ENCODE measurements around the gene GALNT11.
"Not testable (repeated sequence)": the region's sequence is repeated elsewhere in the genome, so short reads cannot be mapped to it uniquely, and the experiment has no call there.

GALNT11 gene

DNA sequence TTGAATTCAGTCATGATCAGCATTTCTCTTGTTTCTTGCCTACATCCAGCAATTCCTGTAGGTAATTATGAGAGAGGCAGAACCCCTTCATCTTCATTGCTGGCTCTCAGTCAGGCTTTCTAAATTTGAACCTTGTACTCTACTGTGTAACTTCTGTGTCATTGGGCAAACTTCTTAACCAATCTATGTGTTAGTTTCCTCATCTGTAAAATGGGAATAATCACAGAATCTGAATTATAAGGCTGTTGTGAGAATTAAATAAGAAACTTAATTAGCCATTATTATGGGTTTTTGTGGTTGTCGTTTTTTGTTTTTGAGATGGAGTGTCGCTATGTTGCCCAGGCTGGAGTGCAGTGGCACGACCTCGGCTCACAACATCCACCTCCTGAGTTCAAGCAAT lies 11.5 kb upstream of the GALNT11 start:
- DNase-seq (ENCODE audit: low read depth in 1 of 2, low spot score in 1 of 2) = no peak
- Histone ChIP-seq H3K4me3 (replicated peaks; ENCODE audit: insufficient read depth, low read length) (no peak overlapping the region), H3K27ac (replicated peaks) (no peak overlapping the region), H3K27me3 (ENCODE audit: insufficient read depth, poor library complexity, severe bottlenecking) (no peaks in the 10 kb centered on the region)
- TF ChIP-seq, protein P1, sequence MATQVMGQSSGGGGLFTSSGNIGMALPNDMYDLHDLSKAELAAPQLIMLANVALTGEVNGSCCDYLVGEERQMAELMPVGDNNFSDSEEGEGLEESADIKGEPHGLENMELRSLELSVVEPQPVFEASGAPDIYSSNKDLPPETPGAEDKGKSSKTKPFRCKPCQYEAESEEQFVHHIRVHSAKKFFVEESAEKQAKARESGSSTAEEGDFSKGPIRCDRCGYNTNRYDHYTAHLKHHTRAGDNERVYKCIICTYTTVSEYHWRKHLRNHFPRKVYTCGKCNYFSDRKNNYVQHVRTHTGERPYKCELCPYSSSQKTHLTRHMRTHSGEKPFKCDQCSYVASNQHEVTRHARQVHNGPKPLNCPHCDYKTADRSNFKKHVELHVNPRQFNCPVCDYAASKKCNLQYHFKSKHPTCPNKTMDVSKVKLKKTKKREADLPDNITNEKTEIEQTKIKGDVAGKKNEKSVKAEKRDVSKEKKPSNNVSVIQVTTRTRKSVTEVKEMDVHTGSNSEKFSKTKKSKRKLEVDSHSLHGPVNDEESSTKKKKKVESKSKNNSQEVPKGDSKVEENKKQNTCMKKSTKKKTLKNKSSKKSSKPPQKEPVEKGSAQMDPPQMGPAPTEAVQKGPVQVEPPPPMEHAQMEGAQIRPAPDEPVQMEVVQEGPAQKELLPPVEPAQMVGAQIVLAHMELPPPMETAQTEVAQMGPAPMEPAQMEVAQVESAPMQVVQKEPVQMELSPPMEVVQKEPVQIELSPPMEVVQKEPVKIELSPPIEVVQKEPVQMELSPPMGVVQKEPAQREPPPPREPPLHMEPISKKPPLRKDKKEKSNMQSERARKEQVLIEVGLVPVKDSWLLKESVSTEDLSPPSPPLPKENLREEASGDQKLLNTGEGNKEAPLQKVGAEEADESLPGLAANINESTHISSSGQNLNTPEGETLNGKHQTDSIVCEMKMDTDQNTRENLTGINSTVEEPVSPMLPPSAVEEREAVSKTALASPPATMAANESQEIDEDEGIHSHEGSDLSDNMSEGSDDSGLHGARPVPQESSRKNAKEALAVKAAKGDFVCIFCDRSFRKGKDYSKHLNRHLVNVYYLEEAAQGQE (IDR thresholded peaks at IDR 0.05; ENCODE audit: insufficient replicate concordance, low read depth) = no peak

DNA sequence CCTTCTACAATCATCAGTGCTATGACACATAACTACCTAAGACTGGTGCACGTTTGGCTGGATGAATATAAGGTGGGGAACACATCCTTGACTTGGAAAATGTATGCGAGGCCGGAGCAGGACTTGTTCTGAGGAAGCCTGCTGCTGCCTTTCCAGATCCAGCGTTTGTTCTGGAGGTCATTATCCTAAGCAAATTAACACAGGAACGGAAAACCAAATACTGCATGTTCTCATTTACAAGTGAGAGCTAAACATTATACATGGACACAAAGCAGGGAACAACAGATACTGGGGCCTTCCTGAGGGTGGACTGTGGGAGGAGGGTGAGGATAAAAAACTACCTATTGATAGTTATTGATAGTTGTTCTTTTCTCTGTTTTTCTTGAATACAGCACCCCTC lies 10.8 kb upstream of the GALNT11 start:
- DNase-seq (ENCODE audit: low read depth in 1 of 2, low spot score in 1 of 2) = no peak
- Histone ChIP-seq H3K27me3 (ENCODE audit: insufficient read depth, poor library complexity, severe bottlenecking) (no peaks in the 10 kb centered on the region), H3K27ac (replicated peaks) (no peak overlapping the region), H3K4me3 (replicated peaks; ENCODE audit: insufficient read depth, low read length) (no peak overlapping the region)
- TF ChIP-seq GABPA (IDR thresholded peaks at IDR 0.05; ENCODE audit: low read depth) (no peak), SPI1 (IDR thresholded peaks at IDR 0.05; ENCODE audit: borderline replicate concordance, low read depth) (no peak)
- TF ChIP-seq, protein P2, sequence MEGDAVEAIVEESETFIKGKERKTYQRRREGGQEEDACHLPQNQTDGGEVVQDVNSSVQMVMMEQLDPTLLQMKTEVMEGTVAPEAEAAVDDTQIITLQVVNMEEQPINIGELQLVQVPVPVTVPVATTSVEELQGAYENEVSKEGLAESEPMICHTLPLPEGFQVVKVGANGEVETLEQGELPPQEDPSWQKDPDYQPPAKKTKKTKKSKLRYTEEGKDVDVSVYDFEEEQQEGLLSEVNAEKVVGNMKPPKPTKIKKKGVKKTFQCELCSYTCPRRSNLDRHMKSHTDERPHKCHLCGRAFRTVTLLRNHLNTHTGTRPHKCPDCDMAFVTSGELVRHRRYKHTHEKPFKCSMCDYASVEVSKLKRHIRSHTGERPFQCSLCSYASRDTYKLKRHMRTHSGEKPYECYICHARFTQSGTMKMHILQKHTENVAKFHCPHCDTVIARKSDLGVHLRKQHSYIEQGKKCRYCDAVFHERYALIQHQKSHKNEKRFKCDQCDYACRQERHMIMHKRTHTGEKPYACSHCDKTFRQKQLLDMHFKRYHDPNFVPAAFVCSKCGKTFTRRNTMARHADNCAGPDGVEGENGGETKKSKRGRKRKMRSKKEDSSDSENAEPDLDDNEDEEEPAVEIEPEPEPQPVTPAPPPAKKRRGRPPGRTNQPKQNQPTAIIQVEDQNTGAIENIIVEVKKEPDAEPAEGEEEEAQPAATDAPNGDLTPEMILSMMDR (IDR thresholded peaks at IDR 0.05; ENCODE audit: insufficient read depth, low read length) = no peak
- TF ChIP-seq, protein P1 (IDR thresholded peaks at IDR 0.05; ENCODE audit: insufficient replicate concordance, low read depth) = no peak

DNA sequence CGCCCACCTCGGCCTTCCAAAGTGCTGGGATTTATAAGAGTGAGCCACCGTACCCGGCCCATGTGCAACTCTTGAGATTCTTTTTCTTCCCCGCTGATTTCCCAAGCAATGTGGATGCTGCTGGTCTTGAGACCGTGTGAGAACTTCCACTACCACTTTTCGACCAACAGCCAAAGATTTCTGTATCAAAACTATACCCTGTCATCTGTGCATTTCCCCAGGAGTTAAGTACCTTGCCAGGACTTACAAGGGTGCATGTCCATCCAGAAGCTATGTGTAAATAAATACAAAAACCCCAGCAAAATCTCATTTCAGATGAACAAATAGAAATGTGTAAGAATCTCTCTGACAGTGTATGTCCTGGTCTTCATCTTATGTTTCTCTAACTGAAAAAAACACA lies 9.9 kb upstream of the GALNT11 start:
- TF ChIP-seq SPI1 (IDR thresholded peaks at IDR 0.05; ENCODE audit: borderline replicate concordance, low read depth) (no peak), GABPA (IDR thresholded peaks at IDR 0.05; ENCODE audit: low read depth) (no peak), POLR2AphosphoS5 (IDR thresholded peaks at IDR 0.05; ENCODE audit: low read depth) (no peak)
- TF ChIP-seq, protein P2 (IDR thresholded peaks at IDR 0.05; ENCODE audit: insufficient read depth, low read length) = no peak
- TF ChIP-seq, protein P1 (IDR thresholded peaks at IDR 0.05; ENCODE audit: insufficient replicate concordance, low read depth) = no peak
- Histone ChIP-seq H3K27me3 (ENCODE audit: insufficient read depth, poor library complexity, severe bottlenecking) (no peaks in the 10 kb centered on the region), H3K4me3 (replicated peaks; ENCODE audit: insufficient read depth, low read length) (no peak overlapping the region), H3K27ac (replicated peaks) (no peak overlapping the region)
- no peak for DNase-seq (ENCODE audit: low read depth in 1 of 2, low spot score in 1 of 2)

DNA sequence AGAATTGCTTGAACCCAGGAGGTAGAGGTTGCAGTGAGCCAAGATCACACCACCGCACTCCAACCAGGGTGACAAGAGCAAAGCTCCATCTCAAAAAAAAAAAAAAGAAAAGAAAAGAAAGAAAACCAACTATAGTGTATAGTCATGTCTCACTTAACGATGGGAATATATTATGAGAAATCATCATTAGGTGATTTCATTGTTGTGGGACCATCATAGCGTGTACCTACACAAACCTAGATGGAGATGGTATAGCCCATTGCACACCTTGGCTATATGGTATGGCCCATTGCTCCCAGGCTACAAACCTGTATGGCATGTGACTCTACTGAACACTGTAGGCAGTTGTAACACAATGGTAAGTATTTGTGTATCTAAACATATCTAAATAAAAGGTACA lies 8.5 kb upstream of the GALNT11 start:
- no peak for TF ChIP-seq SPI1 (IDR thresholded peaks at IDR 0.05; ENCODE audit: borderline replicate concordance, low read depth)
- TF ChIP-seq, protein P1 (IDR thresholded peaks at IDR 0.05; ENCODE audit: insufficient replicate concordance, low read depth) = no peak
- no peak for TF ChIP-seq GABPA (IDR thresholded peaks at IDR 0.05; ENCODE audit: low read depth)
- TF ChIP-seq, protein P2 (IDR thresholded peaks at IDR 0.05; ENCODE audit: insufficient read depth, low read length) = no peak
- TF ChIP-seq POLR2AphosphoS5 (IDR thresholded peaks at IDR 0.05; ENCODE audit: low read depth) = no peak
- DNase-seq (ENCODE audit: low read depth in 1 of 2, low spot score in 1 of 2) = no peak
- Histone ChIP-seq H3K4me3 (replicated peaks; ENCODE audit: insufficient read depth, low read length) (no peak overlapping the region), H3K27ac (replicated peaks) (no peak overlapping the region), H3K27me3 (ENCODE audit: insufficient read depth, poor library complexity, severe bottlenecking) (no peaks in the 10 kb centered on the region)

DNA sequence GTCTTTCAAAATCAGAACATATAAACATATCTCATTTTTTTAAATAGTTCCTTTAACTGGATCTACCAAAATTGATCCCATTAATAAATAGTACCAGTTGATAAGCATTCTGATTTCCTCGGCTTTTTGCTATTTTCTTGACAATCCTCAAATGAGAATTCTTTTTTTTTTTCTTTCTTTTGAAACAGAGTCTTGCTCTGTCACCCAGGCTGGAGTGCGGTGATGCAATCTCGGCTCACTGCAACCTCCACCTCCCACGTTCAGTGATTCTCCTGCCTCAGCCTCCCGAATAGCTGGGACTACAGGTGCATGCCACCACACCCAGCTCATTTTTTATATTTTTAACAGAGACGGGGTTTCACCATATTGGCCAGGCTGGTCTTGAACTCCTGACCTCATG lies 7.8 kb upstream of the GALNT11 start:
- DNase-seq (ENCODE audit: low read depth in 1 of 2, low spot score in 1 of 2); H3K27me3 ChIP-seq (ENCODE audit: insufficient read depth, poor library complexity, severe bottlenecking); H3K4me3 ChIP-seq (replicated peaks; ENCODE audit: insufficient read depth, low read length); H3K27ac ChIP-seq (replicated peaks): not testable (repeated sequence)
